Breast epithelium (tissue), 3 donors: ENCODE results near the gene MAN1A1.
A peak's percentile ranks its signal among the peaks of the same experiment; 100 is the strongest.

Source experiments
- POLR2A ChIP-seq: fragments of 450-650 bp; IDR thresholded peaks from one replicate; pipeline ENCODE4 v1.6.1; 2016; ENCODE audit warnings: antibody characterized with exemption, mild to moderate bottlenecking, moderate library complexity
- TF ChIP-seq, protein P1 (sequence below), 3 donors: fragments of 450-650 bp; IDR thresholded peaks; one replicate each; pipeline ENCODE4 v1.5.1; 2016 to 2017; ENCODE audit warnings: antibody characterized with exemption in 3 of 3, mild to moderate bottlenecking in 3 of 3, moderate library complexity in 3 of 3

DNA sequence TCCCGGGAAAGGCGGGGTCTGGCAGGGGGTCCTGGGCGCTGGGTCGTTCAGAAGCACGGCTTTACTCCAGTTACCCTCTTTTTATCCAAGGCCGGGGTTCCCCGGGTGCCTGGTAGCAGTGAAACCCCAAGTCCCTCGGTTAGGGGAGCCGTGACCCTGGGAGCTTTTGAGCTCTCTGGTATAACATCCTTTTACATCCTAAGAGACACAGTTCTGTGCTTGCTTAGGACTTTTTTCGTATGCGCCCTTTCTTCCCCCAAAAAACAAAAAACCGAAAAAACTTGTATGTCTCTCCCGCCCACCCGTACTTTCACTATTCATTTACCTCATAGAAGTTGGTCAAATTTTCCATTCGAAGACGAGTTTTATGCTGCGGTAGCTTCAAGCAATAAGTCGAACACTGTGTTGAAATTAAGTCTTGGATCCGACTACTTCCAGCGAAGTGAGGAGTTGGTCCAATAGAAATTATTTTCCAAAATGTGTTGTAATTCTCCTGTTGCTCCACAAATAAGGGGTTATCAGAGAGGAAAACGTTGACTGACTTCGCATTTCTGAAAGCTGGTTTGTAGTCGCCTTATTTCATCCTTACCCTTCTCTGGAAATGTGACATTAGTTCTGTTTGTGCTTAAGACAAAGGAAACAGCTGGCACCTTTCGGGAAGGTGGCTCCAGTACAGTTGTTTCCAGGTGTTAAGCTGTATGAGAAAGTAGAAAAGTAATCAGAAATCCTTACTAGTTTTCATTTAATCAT, 816 bp upstream of the MAN1A1 start:
- TF ChIP-seq, protein P1, sequence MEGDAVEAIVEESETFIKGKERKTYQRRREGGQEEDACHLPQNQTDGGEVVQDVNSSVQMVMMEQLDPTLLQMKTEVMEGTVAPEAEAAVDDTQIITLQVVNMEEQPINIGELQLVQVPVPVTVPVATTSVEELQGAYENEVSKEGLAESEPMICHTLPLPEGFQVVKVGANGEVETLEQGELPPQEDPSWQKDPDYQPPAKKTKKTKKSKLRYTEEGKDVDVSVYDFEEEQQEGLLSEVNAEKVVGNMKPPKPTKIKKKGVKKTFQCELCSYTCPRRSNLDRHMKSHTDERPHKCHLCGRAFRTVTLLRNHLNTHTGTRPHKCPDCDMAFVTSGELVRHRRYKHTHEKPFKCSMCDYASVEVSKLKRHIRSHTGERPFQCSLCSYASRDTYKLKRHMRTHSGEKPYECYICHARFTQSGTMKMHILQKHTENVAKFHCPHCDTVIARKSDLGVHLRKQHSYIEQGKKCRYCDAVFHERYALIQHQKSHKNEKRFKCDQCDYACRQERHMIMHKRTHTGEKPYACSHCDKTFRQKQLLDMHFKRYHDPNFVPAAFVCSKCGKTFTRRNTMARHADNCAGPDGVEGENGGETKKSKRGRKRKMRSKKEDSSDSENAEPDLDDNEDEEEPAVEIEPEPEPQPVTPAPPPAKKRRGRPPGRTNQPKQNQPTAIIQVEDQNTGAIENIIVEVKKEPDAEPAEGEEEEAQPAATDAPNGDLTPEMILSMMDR (IDR thresholded peaks at IDR 0.05), result no peak
- TF ChIP-seq POLR2A, result peak; percentile 27
